HEK293 (cell line): ENCODE measurements around the gene ZNF514.
"Not testable (repeated sequence)": the region's sequence is repeated elsewhere in the genome, so short reads cannot be mapped to it uniquely, and the experiment has no call there.

Experiments used
- CTCF ChIA-PET: fragments of 350-600 bp; formaldehyde crosslinking; extraction: SDS; loops from one replicate; lab custom pipeline; 2021; ENCODE audit warnings: antibody characterized with exemption; lab: Yijun Ruan, JAX
- POLR2A ChIA-PET: fragments of 300-600 bp; formaldehyde crosslinking; extraction: SDS; loops from one replicate; lab custom pipeline; 2020; ENCODE audit warnings: antibody characterized with exemption, inconsistent platforms; lab: Yijun Ruan, JAX
- H3K27ac ChIP-seq: fragments of 200-500 bp; sonication (Bioruptor generic); 2 replicates; pipeline ENCODE4 v1.5.1; 2014; ENCODE audit warnings: low read depth, low read length, control low read depth, inconsistent platforms; ENCODE audit errors: extremely low read depth
- H3K36me3 ChIP-seq, 2 experiments: fragments of 200-500 bp in 1 of 2; sonication (Bioruptor generic) in 1 of 2; 1 replicate in 1 of 2; 2 replicates in 1 of 2; pipeline ENCODE4 v1.5.1; 2014 to 2017; ENCODE audit warnings: inconsistent platforms in 2 of 2, low read length in 2 of 2; ENCODE audit not compliant: control insufficient read depth in 2 of 2, insufficient read depth in 1 of 2
- H3K4me1 ChIP-seq: fragments of 200-500 bp; sonication (Bioruptor generic); 2 replicates; pipeline ENCODE4 v1.5.1; 2014; ENCODE audit warnings: mild to moderate bottlenecking, low read length, inconsistent platforms; ENCODE audit not compliant: control insufficient read depth, insufficient read depth
- H3K4me3 ChIP-seq: 2 replicates; pipeline ENCODE4 v1.5.1; 2011; ENCODE audit warnings: low read depth, mild to moderate bottlenecking, control low read depth, low read length, moderate library complexity
- H3K9me3 ChIP-seq: fragments of 200-500 bp; sonication (Bioruptor generic); 2 replicates; pipeline ENCODE4 v1.5.1; 2014; ENCODE audit warnings: low read depth, low read length, inconsistent platforms; ENCODE audit not compliant: control insufficient read depth, insufficient read depth
- FEZF1 ChIP-seq: fragments of 450-650 bp; formaldehyde crosslinking; IDR thresholded peaks from 2 replicates; pipeline ENCODE4 v1.5.1; 2016; ENCODE audit warnings: missing biosample characterization, missing genetic modification characterization
- SP2 ChIP-seq: fragments of 450-650 bp; formaldehyde crosslinking; IDR thresholded peaks from 2 replicates; pipeline ENCODE4 v1.5.1; 2016; ENCODE audit warnings: missing biosample characterization, missing genetic modification characterization
- SP3 ChIP-seq: fragments of 450-650 bp; formaldehyde crosslinking; IDR thresholded peaks from 2 replicates; pipeline ENCODE4 v1.5.1; 2016; ENCODE audit warnings: missing biosample characterization, missing genetic modification characterization
- ZEB2 ChIP-seq: fragments of 450-650 bp; formaldehyde crosslinking; IDR thresholded peaks from 2 replicates; pipeline ENCODE4 v1.5.1; 2016; ENCODE audit warnings: missing biosample characterization, missing genetic modification characterization
- ZFP37 ChIP-seq: fragments of 450-650 bp; formaldehyde crosslinking; IDR thresholded peaks from 2 replicates; pipeline ENCODE4 v1.5.1; 2016; ENCODE audit warnings: missing biosample characterization, missing genetic modification characterization
- ZFP69B ChIP-seq: fragments of 450-650 bp; formaldehyde crosslinking; IDR thresholded peaks from 2 replicates; pipeline ENCODE4 v1.5.1; 2016; ENCODE audit warnings: missing biosample characterization, missing genetic modification characterization
- ZNF114 ChIP-seq: fragments of 450-650 bp; formaldehyde crosslinking; IDR thresholded peaks from 2 replicates; pipeline ENCODE4 v1.5.0; 2017; ENCODE audit warnings: missing biosample characterization, missing genetic modification characterization
- ZNF155 ChIP-seq: fragments of 450-650 bp; formaldehyde crosslinking; IDR thresholded peaks from 2 replicates; pipeline ENCODE4 v1.5.1; 2016; ENCODE audit warnings: missing biosample characterization, missing genetic modification characterization
- ZNF211 ChIP-seq: fragments of 450-650 bp; formaldehyde crosslinking; IDR thresholded peaks from 2 replicates; pipeline ENCODE4 v1.5.1; 2016; ENCODE audit warnings: low read depth, missing biosample characterization, missing genetic modification characterization
- ZNF223 ChIP-seq: fragments of 450-650 bp; formaldehyde crosslinking; IDR thresholded peaks from 2 replicates; pipeline ENCODE4 v1.5.1; 2016; ENCODE audit warnings: missing biosample characterization, missing genetic modification characterization
- ZNF335 ChIP-seq: fragments of 450-650 bp; formaldehyde crosslinking; conservative IDR thresholded peaks from 2 replicates; pipeline ENCODE4 v1.5.1; 2016; ENCODE audit warnings: missing biosample characterization, missing genetic modification characterization
- ZNF354C ChIP-seq: fragments of 450-650 bp; formaldehyde crosslinking; IDR thresholded peaks from 2 replicates; pipeline ENCODE4 v1.5.1; 2016; ENCODE audit warnings: missing biosample characterization, missing genetic modification characterization, low read depth, borderline replicate concordance
- ZNF501 ChIP-seq: fragments of 450-650 bp; formaldehyde crosslinking; IDR thresholded peaks from 2 replicates; pipeline ENCODE4 v1.5.1; 2016; ENCODE audit warnings: missing biosample characterization, missing genetic modification characterization
- ZNF624 ChIP-seq: fragments of 450-650 bp; formaldehyde crosslinking; IDR thresholded peaks from 2 replicates; pipeline ENCODE4 v1.5.1; 2017; ENCODE audit warnings: missing biosample characterization, missing genetic modification characterization
- ZNF654 ChIP-seq: fragments of 450-650 bp; formaldehyde crosslinking; IDR thresholded peaks from 2 replicates; pipeline ENCODE4 v1.5.1; 2016; ENCODE audit warnings: low read depth, missing biosample characterization, missing genetic modification characterization
- ZNF768 ChIP-seq: fragments of 450-650 bp; formaldehyde crosslinking; IDR thresholded peaks from 2 replicates; pipeline ENCODE4 v1.5.1; 2018; ENCODE audit warnings: missing biosample characterization, mild to moderate bottlenecking, missing genetic modification characterization
- ZSCAN16 ChIP-seq: fragments of 450-650 bp; formaldehyde crosslinking; IDR thresholded peaks from 2 replicates; pipeline ENCODE4 v1.5.1; 2016; ENCODE audit warnings: missing biosample characterization, missing genetic modification characterization
- TF ChIP-seq, protein P1 (sequence below): fragments of 450-650 bp; formaldehyde crosslinking; IDR thresholded peaks from 2 replicates; pipeline ENCODE4 v1.5.1; 2017; ENCODE audit warnings: missing biosample characterization, missing genetic modification characterization
- TF ChIP-seq, protein P2 (sequence below): fragments of 450-650 bp; formaldehyde crosslinking; IDR thresholded peaks from 2 replicates; pipeline ENCODE4; 2016; ENCODE audit warnings: missing biosample characterization, missing genetic modification characterization
- TF ChIP-seq, protein P3 (sequence below): fragments of 450-650 bp; formaldehyde crosslinking; IDR thresholded peaks from 2 replicates; pipeline ENCODE4 v1.5.1; 2017; ENCODE audit warnings: missing biosample characterization, missing genetic modification characterization
- TF ChIP-seq, protein P4 (sequence below): fragments of 450-650 bp; formaldehyde crosslinking; IDR thresholded peaks from 2 replicates; pipeline ENCODE4 v1.5.1; 2017; ENCODE audit warnings: missing biosample characterization, missing genetic modification characterization
- TF ChIP-seq, protein P5 (sequence below): fragments of 450-650 bp; formaldehyde crosslinking; conservative IDR thresholded peaks from 2 replicates; pipeline ENCODE4 v1.5.1; 2016; ENCODE audit warnings: low read depth, missing biosample characterization, missing genetic modification characterization

Gene ZNF514

DNA sequence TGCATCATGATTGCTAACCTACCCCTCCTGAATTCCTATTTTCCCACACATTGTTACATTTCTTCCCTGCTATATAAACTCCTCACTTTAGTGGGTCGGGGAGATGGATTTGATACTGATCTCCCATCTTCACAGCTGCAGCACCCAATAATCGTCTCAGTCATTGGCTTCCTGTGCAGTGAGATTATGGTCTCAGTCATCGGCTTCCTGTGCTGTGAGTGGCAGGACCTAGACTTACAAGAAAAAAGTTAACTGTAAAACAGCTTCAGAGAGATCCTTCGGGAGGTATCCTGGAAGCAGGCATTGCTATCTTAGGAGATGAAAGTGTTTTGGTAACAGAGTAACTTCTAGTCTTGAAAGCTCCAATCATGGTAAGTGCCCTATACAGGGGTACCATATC is 44.3 kb upstream of the ZNF514 start (continued):
- TF ChIP-seq, protein P1, sequence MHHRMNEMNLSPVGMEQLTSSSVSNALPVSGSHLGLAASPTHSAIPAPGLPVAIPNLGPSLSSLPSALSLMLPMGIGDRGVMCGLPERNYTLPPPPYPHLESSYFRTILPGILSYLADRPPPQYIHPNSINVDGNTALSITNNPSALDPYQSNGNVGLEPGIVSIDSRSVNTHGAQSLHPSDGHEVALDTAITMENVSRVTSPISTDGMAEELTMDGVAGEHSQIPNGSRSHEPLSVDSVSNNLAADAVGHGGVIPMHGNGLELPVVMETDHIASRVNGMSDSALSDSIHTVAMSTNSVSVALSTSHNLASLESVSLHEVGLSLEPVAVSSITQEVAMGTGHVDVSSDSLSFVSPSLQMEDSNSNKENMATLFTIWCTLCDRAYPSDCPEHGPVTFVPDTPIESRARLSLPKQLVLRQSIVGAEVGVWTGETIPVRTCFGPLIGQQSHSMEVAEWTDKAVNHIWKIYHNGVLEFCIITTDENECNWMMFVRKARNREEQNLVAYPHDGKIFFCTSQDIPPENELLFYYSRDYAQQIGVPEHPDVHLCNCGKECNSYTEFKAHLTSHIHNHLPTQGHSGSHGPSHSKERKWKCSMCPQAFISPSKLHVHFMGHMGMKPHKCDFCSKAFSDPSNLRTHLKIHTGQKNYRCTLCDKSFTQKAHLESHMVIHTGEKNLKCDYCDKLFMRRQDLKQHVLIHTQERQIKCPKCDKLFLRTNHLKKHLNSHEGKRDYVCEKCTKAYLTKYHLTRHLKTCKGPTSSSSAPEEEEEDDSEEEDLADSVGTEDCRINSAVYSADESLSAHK (tag by site-specific recombination) = no peak
- TF ChIP-seq ZNF223 (tag by site-specific recombination) (no peak), ZNF155 (tag by site-specific recombination) (no peak), ZFP37 (tag by site-specific recombination) (no peak), ZNF624 (tag by site-specific recombination) (no peak)
- TF ChIP-seq, protein P2, sequence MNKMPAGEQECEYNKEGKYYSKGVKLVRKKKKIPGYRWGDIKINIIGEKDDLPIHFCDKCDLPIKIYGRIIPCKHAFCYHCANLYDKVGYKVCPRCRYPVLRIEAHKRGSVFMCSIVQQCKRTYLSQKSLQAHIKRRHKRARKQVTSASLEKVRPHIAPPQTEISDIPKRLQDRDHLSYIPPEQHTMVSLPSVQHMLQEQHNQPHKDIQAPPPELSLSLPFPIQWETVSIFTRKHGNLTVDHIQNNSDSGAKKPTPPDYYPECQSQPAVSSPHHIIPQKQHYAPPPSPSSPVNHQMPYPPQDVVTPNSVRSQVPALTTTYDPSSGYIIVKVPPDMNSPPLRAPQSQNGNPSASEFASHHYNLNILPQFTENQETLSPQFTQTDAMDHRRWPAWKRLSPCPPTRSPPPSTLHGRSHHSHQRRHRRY (tag by site-specific recombination) = no peak

DNA sequence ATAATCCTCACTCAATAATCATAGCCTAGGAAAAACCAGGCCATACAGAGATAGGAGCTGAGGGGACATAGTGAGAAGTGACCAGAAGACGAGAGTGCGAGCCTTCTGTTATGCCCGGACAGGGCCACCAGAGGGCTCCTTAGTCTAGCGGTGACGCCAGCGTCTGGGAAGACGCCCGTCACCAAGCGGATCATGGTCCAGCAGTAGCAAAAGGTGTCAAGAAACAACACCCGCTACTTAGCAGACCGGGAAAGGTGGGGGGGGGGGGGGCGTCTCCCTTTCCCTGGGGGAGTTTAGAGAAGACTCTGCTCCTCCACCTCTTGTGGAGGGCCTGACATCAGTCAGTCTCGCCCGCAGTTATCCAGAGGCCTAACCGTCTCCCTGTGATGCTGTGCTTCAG is 33.3 kb upstream of the ZNF514 start:
- POLR2A ChIA-PET, H3K9me3 ChIP-seq, H3K4me1 ChIP-seq, H3K4me3 ChIP-seq, H3K36me3 ChIP-seq, H3K27ac ChIP-seq: not testable (repeated sequence)
- CTCF ChIA-PET = interaction anchor here (0.9 kb wide), 1 partner anchor 10 kb away, joined by 3 read pairs; no protein-coding TSS in a partner anchor
- peak; percentile 29 for TF ChIP-seq ZNF654 (tag by site-specific recombination)

DNA sequence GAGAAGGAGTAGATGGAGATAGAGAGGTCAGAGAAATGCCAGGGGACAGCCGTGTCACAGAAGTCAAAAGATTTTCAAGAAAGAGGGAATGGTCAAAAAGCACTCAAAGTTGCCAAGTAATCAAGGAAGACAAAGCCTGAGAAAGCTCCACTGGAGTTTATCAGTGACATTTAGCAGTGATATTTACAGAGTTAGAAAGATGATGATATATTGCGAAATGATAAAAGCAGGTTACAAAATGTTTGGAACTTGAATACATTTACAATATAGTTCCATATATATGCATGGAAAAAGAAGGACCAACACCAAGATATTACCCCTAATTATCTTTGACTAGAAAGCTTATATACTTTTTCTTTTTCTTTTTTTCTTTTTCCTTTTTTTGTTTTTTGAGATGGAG is 26.3 kb upstream of the ZNF514 start:
- Histone ChIP-seq H3K36me3 (peaks cover 2 to 17% of the 10 kb centered on the region in 2 experiments), H3K27ac (no peak overlapping the region), H3K9me3 (no peaks in the 10 kb centered on the region), H3K4me1 (no peaks in the 10 kb centered on the region), H3K4me3 (no peak overlapping the region)
- CTCF ChIA-PET = interaction anchor here (0.5 to 0.7 kb wide), 3 partner anchors 10 to 48 kb away, joined by 3 to 7 read pairs (median 3); no protein-coding TSS in a partner anchor
- POLR2A ChIA-PET = no interaction called here
- TF ChIP-seq ZSCAN16 (tag by site-specific recombination) (no peak), SP2 (no peak), ZNF114 (tag by site-specific recombination) (no peak), FEZF1 (tag by site-specific recombination) (no peak), ZFP69B (tag by site-specific recombination) (no peak), ZNF768 (tag by site-specific recombination) (no peak), SP3 (tag by site-specific recombination) (no peak), ZNF335 (tag by site-specific recombination) (no peak), ZNF354C (tag by site-specific recombination) (no peak), ZNF501 (no peak), ZNF211 (no peak), ZEB2 (tag by site-specific recombination) (no peak)
- TF ChIP-seq, protein P3, sequence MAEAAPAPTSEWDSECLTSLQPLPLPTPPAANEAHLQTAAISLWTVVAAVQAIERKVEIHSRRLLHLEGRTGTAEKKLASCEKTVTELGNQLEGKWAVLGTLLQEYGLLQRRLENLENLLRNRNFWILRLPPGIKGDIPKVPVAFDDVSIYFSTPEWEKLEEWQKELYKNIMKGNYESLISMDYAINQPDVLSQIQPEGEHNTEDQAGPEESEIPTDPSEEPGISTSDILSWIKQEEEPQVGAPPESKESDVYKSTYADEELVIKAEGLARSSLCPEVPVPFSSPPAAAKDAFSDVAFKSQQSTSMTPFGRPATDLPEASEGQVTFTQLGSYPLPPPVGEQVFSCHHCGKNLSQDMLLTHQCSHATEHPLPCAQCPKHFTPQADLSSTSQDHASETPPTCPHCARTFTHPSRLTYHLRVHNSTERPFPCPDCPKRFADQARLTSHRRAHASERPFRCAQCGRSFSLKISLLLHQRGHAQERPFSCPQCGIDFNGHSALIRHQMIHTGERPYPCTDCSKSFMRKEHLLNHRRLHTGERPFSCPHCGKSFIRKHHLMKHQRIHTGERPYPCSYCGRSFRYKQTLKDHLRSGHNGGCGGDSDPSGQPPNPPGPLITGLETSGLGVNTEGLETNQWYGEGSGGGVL (tag by site-specific recombination) = no peak
- TF ChIP-seq, protein P4, sequence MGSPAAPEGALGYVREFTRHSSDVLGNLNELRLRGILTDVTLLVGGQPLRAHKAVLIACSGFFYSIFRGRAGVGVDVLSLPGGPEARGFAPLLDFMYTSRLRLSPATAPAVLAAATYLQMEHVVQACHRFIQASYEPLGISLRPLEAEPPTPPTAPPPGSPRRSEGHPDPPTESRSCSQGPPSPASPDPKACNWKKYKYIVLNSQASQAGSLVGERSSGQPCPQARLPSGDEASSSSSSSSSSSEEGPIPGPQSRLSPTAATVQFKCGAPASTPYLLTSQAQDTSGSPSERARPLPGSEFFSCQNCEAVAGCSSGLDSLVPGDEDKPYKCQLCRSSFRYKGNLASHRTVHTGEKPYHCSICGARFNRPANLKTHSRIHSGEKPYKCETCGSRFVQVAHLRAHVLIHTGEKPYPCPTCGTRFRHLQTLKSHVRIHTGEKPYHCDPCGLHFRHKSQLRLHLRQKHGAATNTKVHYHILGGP (tag by site-specific recombination) = no peak
- TF ChIP-seq, protein P5, sequence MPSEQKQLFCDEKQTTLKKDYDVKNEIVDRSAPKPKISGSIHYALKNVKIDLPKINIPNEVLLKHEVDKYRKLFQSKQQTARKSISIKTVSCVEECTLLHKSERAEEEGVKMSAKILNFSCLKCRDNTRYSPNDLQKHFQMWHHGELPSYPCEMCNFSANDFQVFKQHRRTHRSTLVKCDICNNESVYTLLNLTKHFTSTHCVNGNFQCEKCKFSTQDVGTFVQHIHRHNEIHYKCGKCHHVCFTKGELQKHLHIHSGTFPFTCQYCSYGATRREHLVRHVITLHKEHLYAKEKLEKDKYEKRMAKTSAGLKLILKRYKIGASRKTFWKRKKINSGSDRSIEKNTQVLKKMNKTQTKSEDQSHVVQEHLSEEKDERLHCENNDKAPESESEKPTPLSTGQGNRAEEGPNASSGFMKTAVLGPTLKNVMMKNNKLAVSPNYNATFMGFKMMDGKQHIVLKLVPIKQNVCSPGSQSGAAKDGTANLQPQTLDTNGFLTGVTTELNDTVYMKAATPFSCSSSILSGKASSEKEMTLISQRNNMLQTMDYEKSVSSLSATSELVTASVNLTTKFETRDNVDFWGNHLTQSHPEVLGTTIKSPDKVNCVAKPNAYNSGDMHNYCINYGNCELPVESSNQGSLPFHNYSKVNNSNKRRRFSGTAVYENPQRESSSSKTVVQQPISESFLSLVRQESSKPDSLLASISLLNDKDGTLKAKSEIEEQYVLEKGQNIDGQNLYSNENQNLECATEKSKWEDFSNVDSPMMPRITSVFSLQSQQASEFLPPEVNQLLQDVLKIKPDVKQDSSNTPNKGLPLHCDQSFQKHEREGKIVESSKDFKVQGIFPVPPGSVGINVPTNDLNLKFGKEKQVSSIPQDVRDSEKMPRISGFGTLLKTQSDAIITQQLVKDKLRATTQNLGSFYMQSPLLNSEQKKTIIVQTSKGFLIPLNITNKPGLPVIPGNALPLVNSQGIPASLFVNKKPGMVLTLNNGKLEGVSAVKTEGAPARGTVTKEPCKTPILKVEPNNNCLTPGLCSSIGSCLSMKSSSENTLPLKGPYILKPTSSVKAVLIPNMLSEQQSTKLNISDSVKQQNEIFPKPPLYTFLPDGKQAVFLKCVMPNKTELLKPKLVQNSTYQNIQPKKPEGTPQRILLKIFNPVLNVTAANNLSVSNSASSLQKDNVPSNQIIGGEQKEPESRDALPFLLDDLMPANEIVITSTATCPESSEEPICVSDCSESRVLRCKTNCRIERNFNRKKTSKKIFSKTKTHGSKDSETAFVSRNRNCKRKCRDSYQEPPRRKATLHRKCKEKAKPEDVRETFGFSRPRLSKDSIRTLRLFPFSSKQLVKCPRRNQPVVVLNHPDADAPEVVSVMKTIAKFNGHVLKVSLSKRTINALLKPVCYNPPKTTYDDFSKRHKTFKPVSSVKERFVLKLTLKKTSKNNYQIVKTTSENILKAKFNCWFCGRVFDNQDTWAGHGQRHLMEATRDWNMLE = no peak
